ENCODE data around the gene GPRC5D.

GPRC5D gene

DNA sequence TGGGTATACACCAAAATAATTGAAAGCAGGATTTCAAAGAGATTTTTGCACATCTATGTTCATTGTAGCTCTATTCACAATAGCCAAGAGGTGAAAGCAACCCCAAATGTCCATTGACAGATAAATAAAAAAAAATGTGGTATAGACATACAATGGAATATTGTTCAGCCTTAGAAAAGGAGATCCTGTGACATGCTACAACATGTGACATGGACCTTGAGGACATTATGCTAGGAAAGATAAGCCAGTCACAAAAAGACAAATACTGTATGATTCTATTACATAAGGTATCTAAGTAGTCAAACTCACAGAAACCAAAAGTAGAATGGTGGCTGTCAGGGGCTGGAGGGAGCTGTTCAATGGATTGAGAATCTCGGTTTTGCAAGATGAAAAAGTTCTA is 12.1 kb downstream of the GPRC5D start:
- no peak for DNase-seq

GRCh38 chr12:12938541-12938940 is 13.4 kb downstream of the GPRC5D start:
- no peak for DNase-seq

- no peak for DNase-seq
These were observed 14.9 kb downstream of the GPRC5D start for GRCh38 chr12:12936983-12937491.

DNA sequence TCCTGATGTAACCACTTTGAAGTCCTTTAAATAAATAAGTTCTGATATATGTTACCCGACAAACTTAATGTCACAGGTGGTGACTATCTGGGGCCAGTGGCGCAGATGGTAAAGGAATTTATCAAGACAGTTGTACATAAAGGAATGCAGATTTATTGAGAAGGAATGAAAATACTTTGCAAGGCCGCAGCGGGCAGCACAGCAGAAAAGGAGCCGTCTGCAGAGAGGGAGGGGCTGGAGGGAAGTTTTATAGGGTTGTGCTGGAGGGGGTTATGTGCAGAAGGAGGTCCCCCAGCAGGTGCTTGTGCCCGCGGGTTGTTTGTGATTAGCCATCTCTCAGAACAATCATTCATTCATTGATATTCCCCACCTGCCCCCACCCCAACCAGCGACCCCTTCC is 17.4 kb downstream of the GPRC5D start:
- DNase-seq = no peak

DNA sequence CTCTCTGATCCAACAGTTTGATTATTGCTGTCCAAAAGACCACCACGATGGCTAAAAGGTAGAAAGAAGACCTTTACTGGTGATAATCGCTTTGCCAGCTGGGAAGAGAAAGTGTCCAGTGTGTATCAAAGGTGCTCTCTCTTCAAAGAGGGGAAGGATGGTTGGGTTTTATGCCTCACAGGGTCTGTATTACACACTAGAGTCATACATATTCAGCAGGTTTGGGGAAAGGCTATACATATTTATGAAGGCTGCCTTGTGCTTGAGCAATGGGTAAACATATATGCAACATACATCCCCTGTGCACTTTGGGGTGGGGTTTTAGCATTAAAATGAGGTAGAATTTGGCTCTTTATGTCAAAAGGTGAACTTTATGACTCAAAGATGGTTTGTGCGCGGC is 18.2 kb downstream of the GPRC5D start:
- DNase-seq = no peak

DNA sequence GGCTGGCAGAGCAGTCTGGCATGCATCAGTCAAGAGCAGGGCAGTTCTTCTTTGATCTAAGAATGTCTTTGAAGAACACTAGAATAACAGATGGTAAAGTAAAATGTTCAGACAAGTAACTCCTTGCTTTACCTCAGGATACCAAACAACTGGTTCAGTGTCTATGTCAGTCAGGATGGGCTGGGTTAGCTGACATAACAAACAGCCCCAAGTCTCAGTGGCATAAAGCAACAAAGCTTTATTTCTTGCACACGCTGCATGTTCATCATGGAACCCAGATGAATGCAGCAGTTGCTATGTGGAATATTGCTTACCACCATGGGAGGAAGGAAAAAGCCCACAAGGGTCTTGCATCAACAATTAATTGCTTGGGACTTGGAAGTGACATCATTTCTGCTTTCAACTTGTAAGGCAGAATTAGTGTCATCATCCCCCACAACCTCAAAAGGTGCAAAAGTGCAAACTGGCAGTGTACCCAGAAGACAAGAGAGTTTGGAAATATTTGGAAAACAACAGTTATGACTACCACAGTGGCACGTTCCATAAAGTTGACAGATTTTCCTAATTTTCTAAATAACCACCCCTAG is 21.2 kb downstream of the GPRC5D start:
- DNase-seq = no peak

DNA sequence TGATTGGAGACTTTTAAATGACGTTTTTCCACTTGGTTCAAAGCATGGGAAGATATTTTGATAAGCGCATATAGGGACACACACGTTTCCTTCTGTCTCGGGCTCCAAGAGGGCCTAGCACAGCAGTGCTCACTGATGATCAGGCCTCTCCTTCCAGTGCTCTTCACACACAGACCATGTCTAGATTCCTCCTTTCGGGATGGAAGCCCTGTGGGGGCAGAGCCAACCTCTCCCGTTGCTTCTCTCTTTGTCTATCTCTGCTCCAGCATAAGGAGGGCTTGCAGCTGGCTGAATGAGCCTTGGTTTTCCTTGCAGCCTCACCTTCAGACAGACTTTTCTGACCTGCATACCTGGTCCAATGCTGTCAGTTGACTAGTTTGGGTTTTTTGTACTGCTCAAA is 22.3 kb downstream of the GPRC5D start:
- DNase-seq = no peak

DNA sequence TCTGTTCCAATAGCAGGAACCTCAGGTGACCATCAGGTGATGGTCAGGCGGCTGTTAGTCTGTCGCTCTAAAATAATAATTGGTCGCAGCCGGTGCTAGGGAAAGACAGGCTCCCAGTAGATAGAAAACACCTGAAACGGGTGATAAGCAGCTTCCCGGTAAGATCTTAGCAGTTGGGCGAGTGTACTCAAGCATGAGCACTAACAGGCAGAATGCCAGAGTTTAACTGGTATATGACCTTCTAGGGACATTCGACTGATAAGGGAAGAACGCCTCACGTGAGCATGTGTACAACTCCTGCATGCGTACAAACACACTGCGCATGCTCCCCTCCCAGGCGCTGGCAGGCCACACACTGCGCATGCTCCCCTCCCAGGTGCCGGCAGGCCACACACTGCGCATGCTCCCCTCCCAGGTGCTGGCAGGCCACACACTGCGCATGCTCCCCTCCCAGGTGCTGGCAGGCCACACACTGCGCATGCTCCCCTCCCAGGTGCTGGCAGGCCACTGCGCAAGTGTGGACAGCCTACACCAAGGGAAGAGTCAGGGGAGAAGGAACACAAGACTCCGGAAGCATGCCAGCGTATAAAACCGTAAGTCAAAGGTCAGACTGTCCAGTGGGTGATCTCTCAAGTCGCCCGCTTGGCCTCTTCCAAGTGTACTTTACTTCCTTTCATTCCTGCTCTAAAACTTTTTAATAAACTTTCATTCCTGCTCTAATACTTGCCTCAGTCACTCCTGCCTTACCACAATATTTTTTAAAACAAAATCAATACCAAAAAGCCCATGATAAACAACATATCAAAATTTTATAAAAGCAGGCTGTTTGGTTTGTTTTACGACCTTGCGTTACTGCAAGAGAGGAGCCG is 24.5 kb downstream of the GPRC5D start:
- DNase-seq = peak in 6 of 56 donors; percentile 2 to 44 (median 11)

DNA sequence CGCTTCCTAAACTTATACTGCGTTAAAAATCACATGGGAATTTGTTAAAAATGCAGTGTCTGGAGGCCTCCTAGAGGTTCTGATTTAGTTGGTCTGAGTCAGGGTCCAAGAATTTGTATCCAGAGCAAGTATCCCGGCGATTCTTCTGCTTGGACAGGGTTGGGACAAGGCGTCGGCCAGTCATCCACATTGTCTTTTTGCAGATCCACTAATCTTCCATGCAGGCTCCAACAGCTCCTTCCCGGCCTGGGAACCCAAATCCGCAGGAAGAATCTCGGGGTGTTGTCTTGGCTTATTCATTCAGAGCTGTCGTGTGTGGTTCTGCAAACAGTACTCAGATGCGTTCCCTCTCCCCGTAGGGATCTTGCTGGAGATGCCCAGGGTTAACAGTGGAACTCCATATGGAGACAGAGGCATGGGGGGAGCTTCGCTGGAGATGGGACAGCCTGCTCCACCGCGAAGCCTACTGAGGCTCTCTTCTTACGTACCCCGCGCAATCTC is 25.3 kb downstream of the GPRC5D start:
- no peak for DNase-seq

GRCh38 chr12:12925388-12925787 is 26.6 kb downstream of the GPRC5D start:
- DNase-seq = no peak

- DNase-seq = no peak
These were observed 27.8 kb downstream of the GPRC5D start for GRCh38 chr12:12924169-12924568.

DNA sequence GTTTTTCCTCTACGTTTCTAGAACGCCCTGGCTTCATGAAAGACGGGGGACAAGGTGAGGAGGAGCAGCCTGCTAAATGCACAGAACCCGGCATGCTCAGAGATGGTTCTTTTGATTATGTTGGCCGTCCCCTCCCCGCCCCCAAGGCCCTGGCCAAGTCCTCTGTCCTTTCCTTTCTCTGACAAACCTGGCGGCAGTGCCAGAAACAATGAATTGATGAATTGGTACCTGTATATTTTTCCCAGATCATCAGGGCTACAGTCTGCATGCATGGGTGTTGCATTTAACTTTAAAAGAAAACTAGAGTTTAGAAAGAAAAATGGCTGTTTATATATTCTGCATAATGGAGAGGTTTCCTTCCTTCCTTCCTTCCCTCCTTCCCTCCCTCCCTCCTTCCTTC is 29.0 kb downstream of the GPRC5D start:
- DNase-seq = no peak

DNA sequence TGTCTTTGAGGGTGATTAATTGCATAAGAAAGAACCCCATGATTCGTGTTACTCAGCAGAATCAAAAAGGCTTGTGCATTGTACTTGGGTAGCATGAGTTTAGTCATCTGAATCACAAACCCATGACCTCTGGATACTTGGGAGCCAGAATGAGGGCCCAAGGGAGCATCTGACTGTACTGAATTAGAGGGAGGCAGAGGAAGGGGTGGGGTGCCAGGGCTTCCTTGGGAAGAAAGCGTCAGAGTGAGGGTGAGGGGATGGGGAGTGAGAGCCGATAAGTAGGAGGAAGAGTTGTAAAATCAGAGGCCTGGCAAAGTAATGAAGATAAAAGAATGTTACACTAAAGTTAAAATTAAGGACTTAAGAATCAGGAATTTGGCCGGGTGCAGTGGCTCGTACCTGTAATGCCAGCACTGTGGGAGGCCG is 29.8 kb downstream of the GPRC5D start:
- peak in 1 of 56 donors; percentile 28 for DNase-seq

DNA sequence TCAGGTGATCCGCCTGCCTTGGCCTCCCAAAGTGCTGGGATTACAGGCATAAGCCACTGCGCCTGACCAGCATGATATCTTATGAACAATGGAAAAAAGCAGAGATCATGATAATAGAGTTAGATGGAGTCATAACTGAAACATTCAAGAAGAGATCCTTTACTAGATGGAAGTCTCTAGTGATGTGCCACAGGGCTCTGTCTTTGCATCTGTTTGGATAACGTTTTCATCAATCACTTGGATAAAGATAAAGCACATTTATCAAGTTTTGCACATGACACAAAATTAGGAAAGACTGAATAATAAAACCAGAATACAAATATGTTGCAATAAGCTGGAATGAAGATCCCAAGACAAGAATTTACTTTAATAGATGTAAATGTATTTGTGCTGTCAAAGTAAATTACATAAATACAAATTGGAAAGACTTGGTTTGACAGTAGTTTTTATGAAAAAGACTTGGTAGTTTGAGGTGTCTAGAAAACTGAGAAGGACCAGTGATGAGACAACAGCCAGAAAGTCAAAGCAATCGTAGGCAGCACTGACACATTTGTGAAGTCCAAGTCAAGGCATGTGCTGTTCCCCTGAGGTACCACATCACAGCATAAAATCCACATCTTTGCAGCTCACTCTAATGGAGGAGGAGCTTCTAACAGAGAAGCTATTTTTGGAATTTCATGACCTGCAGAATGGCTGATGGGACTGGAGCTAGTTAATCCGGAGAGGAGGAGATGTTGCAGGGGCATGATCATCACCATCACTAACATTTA is 32.1 kb downstream of the GPRC5D start:
- DNase-seq = no peak

DNA sequence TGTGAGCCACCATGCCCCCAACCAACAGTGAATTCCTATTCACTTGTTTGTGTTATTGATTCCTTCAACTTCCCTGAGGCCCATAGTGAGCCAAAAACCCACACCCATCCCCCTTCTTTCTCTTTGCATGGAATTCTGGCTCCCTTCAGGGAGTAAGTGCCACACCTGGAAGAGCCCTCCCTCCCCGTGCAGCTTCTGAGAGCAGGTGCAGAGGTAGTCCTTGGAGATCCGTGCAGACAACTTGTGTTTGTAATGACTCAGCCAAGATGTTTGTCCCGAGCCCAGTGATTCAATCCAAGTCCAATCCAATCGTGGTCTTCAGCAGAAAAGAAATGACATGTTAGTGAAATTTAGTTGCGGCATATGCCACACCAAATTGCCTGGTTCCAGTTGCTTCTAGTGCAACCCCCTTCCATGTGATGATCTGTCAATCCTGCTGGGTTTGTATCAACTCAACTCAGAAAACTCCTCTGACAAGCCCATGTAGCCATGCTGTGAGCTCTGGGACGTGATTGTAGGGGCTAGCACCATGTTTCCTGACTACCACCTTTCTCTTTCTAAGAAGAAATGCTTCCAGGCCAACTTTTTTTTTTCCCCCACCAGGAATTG is 33.1 kb downstream of the GPRC5D start:
- no peak for DNase-seq

GRCh38 chr12:12917517-12917916 is 34.5 kb downstream of the GPRC5D start:
- no peak for DNase-seq

- peak in 55 of 56 donors; percentile 23 to 96 (median 82) for DNase-seq
These were observed 35.6 kb downstream of the GPRC5D start for GRCh38 chr12:12916135-12916944.

DNA sequence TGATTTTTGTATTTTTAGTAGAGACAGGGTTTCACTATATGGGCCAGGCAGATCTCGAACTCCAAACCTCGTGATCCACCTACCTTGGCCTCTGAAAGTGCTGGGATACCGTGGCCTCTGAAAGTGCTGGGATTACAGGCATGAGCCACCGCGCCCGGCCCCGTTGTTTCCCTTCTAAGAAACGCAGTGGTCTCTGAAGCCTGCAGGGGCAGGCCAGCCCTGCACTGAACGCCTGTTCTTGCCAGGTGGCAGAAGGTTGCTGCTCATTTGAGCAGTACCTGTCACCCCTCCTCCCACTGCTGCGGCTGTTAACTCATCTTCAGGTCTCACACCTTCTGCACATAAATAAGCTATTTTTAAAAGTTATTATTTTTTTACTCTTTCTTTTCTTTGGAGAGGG is 36.3 kb downstream of the GPRC5D start:
- DNase-seq = no peak

GRCh38 chr12:12912711-12913110 is 39.3 kb downstream of the GPRC5D start:
- no peak for DNase-seq

DNA sequence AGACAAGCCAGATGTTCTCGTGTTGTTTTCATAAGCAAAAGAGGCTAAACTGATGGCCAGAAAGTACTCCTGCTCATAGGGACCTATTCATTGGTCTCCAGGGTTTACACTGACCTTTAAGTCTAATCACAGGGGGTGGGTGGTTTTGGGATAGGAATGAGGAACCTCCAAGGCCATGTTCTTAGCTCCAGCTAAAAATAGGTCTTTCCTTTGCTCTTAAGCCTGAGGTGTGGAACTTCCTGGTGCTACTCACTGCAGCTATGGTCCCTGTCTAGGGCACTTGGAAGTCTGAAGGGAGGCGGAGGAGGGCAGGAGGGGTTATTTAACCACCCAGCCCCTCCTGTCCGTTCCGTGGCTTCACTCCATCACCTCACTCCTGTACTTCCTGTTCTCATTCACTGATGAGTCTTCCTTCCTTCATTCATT is 42.0 kb downstream of the GPRC5D start:
- DNase-seq = no peak
